IPS DF 6.9 (cell line): ENCODE data around the gene CTTNBP2NL.
"Not testable (repeated sequence)": the region's sequence is repeated elsewhere in the genome, so short reads cannot be mapped to it uniquely, and the experiment has no call there.

Experiments
- DNase-seq: peaks from one replicate; pipeline ENCODE4 v3.0.0-alpha.2; 2013; ENCODE audit warnings: low read depth, low spot score
- H3K27ac ChIP-seq: one replicate; pipeline ENCODE4 v1.5.1; 2013; ENCODE audit warnings: low read length, control low read depth
- H3K27me3 ChIP-seq: 2 replicates; pipeline ENCODE4 v1.6.1; 2013; ENCODE audit warnings: mild to moderate bottlenecking, low read length; ENCODE audit not compliant: control insufficient read depth, insufficient read depth
- H3K36me3 ChIP-seq: 2 replicates; pipeline ENCODE4 v1.6.1; 2013; ENCODE audit warnings: low read length; ENCODE audit not compliant: control insufficient read depth, insufficient read depth
- H3K4me1 ChIP-seq: 2 replicates; pipeline ENCODE4 v1.6.1; 2013; ENCODE audit warnings: low read length; ENCODE audit not compliant: control insufficient read depth, insufficient read depth
- H3K4me3 ChIP-seq: 2 replicates; pipeline ENCODE4 v1.5.1; 2013; ENCODE audit warnings: mild to moderate bottlenecking, low read length
- H3K9me3 ChIP-seq: 2 replicates; pipeline ENCODE4 v1.6.1; 2013; ENCODE audit warnings: low read length, inconsistent platforms; ENCODE audit not compliant: control insufficient read depth, insufficient read depth
- WGBS: extraction: QIAGEN DNeasy Blood & Tissue Kit; methylation state at CpG from one replicate; pipeline ENCODE4 v1.1.7; 2013; ENCODE audit warnings: mixed read lengths, missing lambda C conversion rate; ENCODE audit not compliant: insufficient read length, insufficient coverage; 5-methylcytosine and 5-hydroxymethylcytosine counted together

The CTTNBP2NL gene

DNA sequence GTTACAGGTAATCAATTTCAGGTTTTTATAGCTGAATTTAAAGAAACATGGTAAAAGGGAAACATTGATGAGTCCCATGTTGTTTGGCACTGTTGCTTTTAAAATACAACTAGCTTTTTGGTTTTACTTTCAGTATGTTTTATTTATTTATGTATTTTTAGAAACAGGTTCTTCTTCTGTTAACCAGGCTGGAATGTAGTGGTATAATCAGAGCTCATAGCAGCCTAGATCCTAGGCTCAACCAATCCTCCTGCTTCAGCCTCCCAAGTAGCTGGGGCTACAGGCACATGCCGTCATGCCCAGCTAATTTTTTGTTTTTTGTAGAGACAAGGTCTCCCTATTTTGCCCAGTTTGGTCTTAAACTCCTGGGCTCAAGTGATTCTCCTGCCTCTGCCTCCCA, 50.4 kb downstream of the CTTNBP2NL start:
- no peaks in the 10 kb centered on the region for H3K4me1 ChIP-seq
- H3K9me3 ChIP-seq: no peaks in the 10 kb centered on the region
- WGBS: no CpG with 5 or more reads among the region's 1 CpG
- H3K27me3 ChIP-seq: no peaks in the 10 kb centered on the region
- H3K27ac ChIP-seq: no peak overlapping the region
- H3K36me3 ChIP-seq: no peaks in the 10 kb centered on the region; the same call in 1 of the 2 replicates
- H3K4me3 ChIP-seq: no peak overlapping the region
- DNase-seq: no peak

DNA sequence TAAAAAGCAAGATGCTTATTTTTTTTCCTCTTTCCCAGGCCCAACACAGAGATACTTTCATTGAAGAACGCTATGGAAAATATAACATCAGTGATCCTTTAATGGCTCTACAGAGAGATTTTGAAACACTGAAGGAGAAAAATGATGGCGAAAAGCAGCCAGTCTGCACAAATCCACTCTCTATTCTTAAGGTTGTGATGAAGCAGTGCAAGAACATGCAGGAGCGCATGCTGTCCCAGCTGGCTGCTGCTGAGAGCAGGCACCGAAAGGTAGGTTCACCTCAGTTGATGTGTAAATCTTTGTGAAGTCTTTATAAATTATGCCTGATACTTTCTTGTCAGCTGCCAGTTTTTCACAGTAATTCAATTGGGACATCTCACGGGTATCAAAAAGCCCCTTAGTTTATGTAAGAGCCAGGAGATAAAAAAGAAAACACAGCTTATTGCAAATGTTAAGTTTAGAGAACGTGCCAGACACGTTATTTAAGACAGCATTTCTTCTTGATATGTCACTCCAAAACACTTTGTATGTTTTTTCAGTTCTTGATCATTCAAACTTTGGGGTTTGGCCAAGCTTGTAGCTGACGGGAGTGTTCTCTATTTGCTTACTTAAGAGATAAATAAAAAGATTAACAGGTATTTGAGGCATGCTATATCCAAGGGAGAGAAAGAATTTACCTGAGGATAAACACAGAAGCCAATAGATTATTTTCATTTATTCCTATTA, 53.1 kb downstream of the CTTNBP2NL start:
- no CpG with 5 or more reads among the region's 8 CpGs for WGBS
- Histone ChIP-seq H3K27ac (no peak overlapping the region), H3K9me3 (no peaks in the 10 kb centered on the region), H3K4me3 (no peak overlapping the region), H3K36me3 (no peaks in the 10 kb centered on the region; the same call in 1 of the 2 replicates), H3K4me1 (no peaks in the 10 kb centered on the region), H3K27me3 (no peaks in the 10 kb centered on the region)
- no peak for DNase-seq

DNA sequence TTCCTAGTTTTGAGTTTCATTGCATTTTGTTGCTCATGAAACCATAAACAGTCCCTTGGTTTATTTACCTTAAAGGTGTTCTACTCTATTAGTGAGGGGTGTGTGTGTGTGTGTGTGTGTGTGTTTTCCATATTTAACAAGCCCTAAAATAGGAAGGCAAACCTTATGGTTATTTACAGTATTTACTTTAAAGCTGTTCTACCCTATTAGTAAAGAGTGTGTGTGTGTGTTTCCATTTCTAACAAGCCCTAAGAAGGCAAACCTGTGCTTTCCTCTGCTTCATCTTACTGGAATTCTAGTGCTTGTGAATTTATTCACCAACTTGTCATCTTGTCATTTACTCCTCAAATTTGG, 53.6 kb downstream of the CTTNBP2NL start:
- Histone ChIP-seq H3K4me1 (no peaks in the 10 kb centered on the region), H3K4me3 (no peak overlapping the region), H3K27ac (no peak overlapping the region), H3K9me3 (no peaks in the 10 kb centered on the region), H3K27me3 (no peaks in the 10 kb centered on the region), H3K36me3 (no peaks in the 10 kb centered on the region; the same call in 1 of the 2 replicates)
- no peak for DNase-seq

DNA sequence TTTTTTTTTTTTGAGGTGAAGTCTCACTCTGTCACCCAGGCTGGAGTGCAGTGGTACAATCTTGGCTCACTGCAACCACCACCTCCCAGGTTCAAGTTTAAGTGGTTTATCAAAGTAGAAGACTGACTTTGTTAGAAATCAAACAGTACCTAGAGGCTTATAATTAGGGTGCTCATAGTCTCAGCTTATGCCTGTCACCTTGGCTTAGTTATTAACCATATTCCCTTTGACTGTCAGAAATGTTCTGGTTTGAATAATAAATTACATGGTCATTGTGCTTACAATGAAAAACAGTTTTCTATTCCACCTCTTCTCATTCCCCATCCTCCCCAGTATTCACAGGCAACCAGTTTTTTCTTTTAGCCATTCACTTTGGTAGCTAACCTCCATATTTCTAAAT, 54.8 kb downstream of the CTTNBP2NL start:
- H3K27me3 ChIP-seq: no peaks in the 10 kb centered on the region
- DNase-seq: no peak
- no peaks in the 10 kb centered on the region for H3K9me3 ChIP-seq
- no peak overlapping the region for H3K27ac ChIP-seq
- no peaks in the 10 kb centered on the region; the same call in 1 of the 2 replicates for H3K36me3 ChIP-seq
- H3K4me1 ChIP-seq: no peaks in the 10 kb centered on the region
- H3K4me3 ChIP-seq: no peak overlapping the region

DNA sequence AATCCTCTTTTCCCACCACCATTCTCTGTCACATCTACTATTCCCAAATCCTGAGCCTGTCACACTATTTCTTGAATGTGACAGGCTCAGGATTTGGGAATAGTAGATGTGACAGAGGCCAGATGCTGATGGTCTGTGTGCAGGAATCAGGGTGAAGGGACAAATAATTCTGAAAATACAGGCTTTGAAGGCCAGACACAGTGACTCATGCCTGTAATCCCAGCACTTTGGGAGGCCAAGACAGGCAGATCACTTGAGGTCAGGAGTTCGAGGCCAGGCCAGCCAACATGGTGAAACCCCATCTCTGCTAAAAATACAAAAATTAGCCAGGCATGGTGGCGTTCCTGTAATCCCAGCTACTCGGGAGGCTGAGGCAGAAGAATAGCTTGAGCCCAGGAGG, 55.3 kb downstream of the CTTNBP2NL start:
- WGBS: no CpG with 5 or more reads among the region's 3 CpGs
- H3K9me3 ChIP-seq, DNase-seq, H3K36me3 ChIP-seq, H3K27ac ChIP-seq, H3K27me3 ChIP-seq, H3K4me1 ChIP-seq, H3K4me3 ChIP-seq: not testable (repeated sequence)

DNA sequence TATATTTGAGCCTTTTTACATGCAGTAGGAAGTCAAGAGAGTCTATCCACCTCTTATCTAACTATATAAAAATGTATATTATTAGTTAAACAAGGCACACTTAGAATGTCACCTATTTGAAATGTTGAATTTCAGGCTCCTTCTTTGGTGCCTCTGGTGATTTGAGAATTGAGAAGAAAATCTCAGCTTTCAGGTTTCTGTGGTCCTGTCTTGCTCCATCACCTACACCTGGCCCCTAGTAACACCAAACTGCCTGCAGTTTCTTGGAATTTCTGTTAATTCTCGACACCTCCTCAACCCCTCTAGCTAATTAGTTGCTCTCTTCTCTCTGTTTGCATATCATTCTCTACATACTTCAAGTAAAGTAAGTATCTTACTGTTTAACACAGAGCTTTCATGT, 57.9 kb downstream of the CTTNBP2NL start:
- Histone ChIP-seq H3K36me3 (peaks cover 9% of the 10 kb centered on the region), H3K27me3 (no peaks in the 10 kb centered on the region), H3K4me3 (no peak overlapping the region), H3K27ac (no peak overlapping the region), H3K9me3 (no peaks in the 10 kb centered on the region), H3K4me1 (no peaks in the 10 kb centered on the region)
- WGBS: no CpG with 5 or more reads among the region's 1 CpG
- DNase-seq: no peak

DNA sequence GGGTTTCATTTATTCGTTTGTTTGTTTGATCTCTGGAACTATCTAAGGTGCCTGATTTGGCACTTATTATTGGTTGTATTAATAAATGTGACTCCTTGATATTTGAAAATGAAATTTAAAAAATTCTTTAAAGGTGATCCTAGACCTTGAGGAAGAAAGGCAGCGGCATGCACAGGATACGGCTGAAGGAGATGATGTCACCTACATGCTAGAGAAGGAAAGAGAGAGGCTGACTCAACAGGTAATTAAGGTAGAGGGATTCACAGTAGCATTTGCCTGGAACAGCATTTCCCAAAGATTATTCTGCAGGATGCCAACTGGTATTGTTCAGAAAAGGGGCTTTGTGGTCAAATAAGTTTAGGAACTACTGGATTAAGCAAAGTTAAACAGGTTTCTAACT, 58.3 kb downstream of the CTTNBP2NL start:
- H3K4me3 ChIP-seq: no peak overlapping the region
- DNase-seq: no peak
- H3K27ac ChIP-seq: no peak overlapping the region
- no peaks in the 10 kb centered on the region for H3K4me1 ChIP-seq
- peaks cover 9% of the 10 kb centered on the region for H3K36me3 ChIP-seq
- WGBS: no CpG with 5 or more reads among the region's 3 CpGs
- H3K27me3 ChIP-seq: no peaks in the 10 kb centered on the region
- no peaks in the 10 kb centered on the region for H3K9me3 ChIP-seq

DNA sequence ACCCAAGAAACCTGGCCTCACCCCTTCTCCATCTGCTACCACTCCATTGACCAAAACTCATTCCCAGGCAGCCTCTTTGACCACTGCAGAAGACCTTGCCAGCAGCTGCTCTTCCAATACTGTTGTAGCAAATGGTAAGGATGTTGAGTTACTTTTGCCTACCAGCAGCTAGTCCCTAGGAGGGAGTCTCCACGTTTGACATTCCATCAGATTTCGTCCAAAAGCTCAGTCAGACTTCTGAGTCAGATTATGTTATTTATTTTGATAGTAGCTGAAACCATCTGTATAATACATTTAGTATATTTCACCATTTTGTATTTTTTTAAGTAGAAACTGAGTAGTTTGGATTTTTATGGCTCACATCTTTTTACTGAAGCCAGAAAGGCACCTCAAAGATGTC, 61.2 kb downstream of the CTTNBP2NL start:
- Histone ChIP-seq H3K27me3 (no peaks in the 10 kb centered on the region), H3K27ac (no peak overlapping the region), H3K9me3 (no peaks in the 10 kb centered on the region), H3K4me3 (no peak overlapping the region), H3K4me1 (no peaks in the 10 kb centered on the region; the same call in 1 of the 2 replicates), H3K36me3 (peaks cover 9% of the 10 kb centered on the region)
- DNase-seq: no peak
- no CpG with 5 or more reads among the region's 2 CpGs for WGBS

DNA sequence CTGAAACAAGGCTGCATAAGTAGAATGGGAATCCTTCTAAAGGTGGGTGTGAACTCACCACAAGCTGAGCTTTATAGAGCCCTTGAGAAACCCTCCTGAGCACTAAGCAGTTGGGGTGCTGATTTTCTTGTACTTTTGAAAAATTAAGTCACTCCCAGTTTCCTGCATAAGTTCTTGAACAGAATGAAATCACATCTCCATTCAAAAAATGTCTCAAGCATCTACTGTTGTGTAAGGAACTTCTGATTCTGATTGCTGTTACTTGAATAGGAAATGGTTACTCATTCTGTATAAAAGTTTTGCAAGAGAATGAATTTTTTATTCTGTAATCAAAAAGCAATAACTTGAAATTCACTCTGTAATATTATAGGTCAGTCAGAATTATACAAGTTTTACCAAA, 61.9 kb downstream of the CTTNBP2NL start:
- Histone ChIP-seq H3K27ac (no peak overlapping the region), H3K4me1 (no peaks in the 10 kb centered on the region; the same call in 1 of the 2 replicates), H3K9me3 (no peaks in the 10 kb centered on the region), H3K4me3 (no peak overlapping the region), H3K27me3 (no peaks in the 10 kb centered on the region), H3K36me3 (peaks cover 9% of the 10 kb centered on the region)
- DNase-seq: no peak

DNA sequence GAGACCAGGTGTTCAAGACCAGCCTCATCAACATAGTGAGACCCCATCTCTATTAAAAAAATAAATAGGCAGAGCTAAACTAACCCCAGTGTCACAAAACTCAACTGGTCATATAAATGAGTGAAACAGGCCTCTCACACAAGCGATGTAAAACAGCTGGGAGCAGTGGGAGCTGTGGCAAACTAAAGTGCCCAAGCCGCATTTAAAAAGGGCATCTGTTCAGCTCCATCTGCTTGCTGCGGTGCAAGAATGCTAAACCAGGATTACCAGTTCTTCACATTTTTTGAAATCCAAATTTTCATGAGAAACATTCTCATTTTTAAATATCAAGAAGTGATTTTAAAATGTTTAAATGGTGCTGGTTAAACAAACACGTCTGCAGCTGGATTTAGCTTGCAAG, 62.7 kb downstream of the CTTNBP2NL start:
- H3K9me3 ChIP-seq: no peaks in the 10 kb centered on the region
- no CpG with 5 or more reads among the region's 4 CpGs for WGBS
- DNase-seq: no peak
- no peaks in the 10 kb centered on the region for H3K27me3 ChIP-seq
- no peak overlapping the region for H3K27ac ChIP-seq
- H3K4me3 ChIP-seq: no peak overlapping the region
- peaks cover 9% of the 10 kb centered on the region for H3K36me3 ChIP-seq
- no peaks in the 10 kb centered on the region; the same call in 1 of the 2 replicates for H3K4me1 ChIP-seq

DNA sequence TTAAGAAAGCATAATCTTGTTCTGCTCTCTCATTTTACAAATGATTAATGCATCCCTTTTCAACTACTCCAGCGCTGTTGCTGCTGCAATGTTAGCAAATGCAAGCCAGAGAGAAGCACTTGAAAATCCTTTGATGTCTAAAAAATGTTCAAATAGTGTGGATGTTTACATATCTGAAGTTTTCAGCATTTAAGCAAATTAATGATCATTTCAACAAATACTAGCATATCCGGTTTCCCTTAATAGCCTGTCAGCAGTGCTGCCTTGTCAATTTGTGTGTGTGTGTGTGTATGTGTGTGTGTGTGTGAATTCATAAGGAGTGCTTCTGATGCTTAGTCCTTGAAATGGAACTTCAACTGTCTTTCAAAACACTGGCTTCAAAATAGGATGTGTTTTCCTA, 64.6 kb downstream of the CTTNBP2NL start:
- no CpG with 5 or more reads among the region's 2 CpGs for WGBS
- DNase-seq: no peak
- Histone ChIP-seq H3K4me1 (no peaks in the 10 kb centered on the region; the same call in 1 of the 2 replicates), H3K9me3 (no peaks in the 10 kb centered on the region), H3K36me3 (peaks cover 9% of the 10 kb centered on the region), H3K4me3 (no peak overlapping the region), H3K27me3 (no peaks in the 10 kb centered on the region; the same call in 1 of the 2 replicates), H3K27ac (no peak overlapping the region)
